ENCODE measurements around the gene DUSP3. TPM values are rescaled to one million over a fixed set of nuclear protein-coding genes. Genes with fewer than 3 reads are reported as not detected.

DUSP3 gene
- total and polyA plus RNA-seq, 9 donors = 13.4 to 60.4 (median 33.0) TPM

GRCh38 chr17:43809121-43809520 lies 30.3 kb upstream of the DUSP3 start:
- intact Hi-C loops (cut with DNase I) = no loop called here
- no peaks in the 10 kb centered on the region for H3K4me1 ChIP-seq (ENCODE audit: insufficient read depth)
- TF ChIP-seq POLR2A (IDR thresholded peaks at IDR 0.05) (no peak), EP300 (IDR thresholded peaks at IDR 0.05) (no peak), CTCF (IDR thresholded peaks at IDR 0.05) (no peak)
- no peak overlapping the region for H3K27ac ChIP-seq
- no peaks in the 10 kb centered on the region for H3K27me3 ChIP-seq
- 92 to 94% (median 94%) methylated on average over 5 of the region's 5 CpGs for WGBS, 3 donors
- no peak for DNase-seq
- no peaks in the 10 kb centered on the region for H3K9me3 ChIP-seq
- H3K36me3 ChIP-seq = no peaks in the 10 kb centered on the region
- no peak overlapping the region for H3K4me3 ChIP-seq

GRCh38 chr17:43808076-43808475 lies 29.3 kb upstream of the DUSP3 start:
- no peaks in the 10 kb centered on the region for H3K36me3 ChIP-seq
- intact Hi-C loops (cut with DNase I) = no loop called here

DNA sequence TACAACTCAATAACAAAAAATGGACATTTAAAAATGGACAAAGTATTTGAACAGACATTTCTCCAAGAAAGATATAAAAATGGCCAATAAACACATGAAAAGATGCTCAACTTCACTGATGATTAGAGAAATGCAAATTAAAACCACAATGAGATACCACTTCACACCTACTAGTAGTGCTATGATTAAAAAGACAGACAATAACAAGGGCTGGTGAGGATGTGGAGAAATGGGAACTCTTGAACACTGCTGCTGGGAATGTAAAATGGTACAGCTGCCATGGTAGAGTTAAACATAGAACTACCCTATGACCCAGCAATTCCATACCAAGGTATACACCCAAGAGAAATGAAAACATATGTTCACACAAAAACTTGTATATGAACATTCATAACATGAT lies 26.3 kb upstream of the DUSP3 start:
- H3K36me3 ChIP-seq = no peaks in the 10 kb centered on the region
- no peaks in the 10 kb centered on the region for H3K27me3 ChIP-seq
- no peak overlapping the region for H3K27ac ChIP-seq
- TF ChIP-seq POLR2A (IDR thresholded peaks at IDR 0.05) = no peak
- no peaks in the 10 kb centered on the region for H3K4me1 ChIP-seq (ENCODE audit: insufficient read depth)
- intact Hi-C loops (cut with DNase I) = no loop called here
- no peak overlapping the region for H3K4me3 ChIP-seq
- DNase-seq = no peak
- H3K9me3 ChIP-seq = no peaks in the 10 kb centered on the region

More at GRCh38 chr17:43808076-43808475, 29.3 kb upstream of the DUSP3 start:
- WGBS, 3 donors = 95 to 97% (median 97%) methylated on average over 4 of the region's 4 CpGs
- Histone ChIP-seq H3K27ac (no peak overlapping the region), H3K4me3 (no peak overlapping the region), H3K27me3 (no peaks in the 10 kb centered on the region), H3K9me3 (no peaks in the 10 kb centered on the region), H3K4me1 (ENCODE audit: insufficient read depth) (no peaks in the 10 kb centered on the region)
- no peak for TF ChIP-seq POLR2A (IDR thresholded peaks at IDR 0.05)
- TF ChIP-seq EP300 (IDR thresholded peaks at IDR 0.05) = no peak
- TF ChIP-seq CTCF (IDR thresholded peaks at IDR 0.05) = no peak
- no peak for DNase-seq

- TF ChIP-seq CTCF (IDR thresholded peaks at IDR 0.05) (no peak), POLR2A (IDR thresholded peaks at IDR 0.05) (no peak), EP300 (IDR thresholded peaks at IDR 0.05) (no peak)
- H3K27me3 ChIP-seq = no peaks in the 10 kb centered on the region
- 21 to 30% (median 25%) methylated on average over 4 of the region's 4 CpGs for WGBS, 3 donors
- no peaks in the 10 kb centered on the region for H3K9me3 ChIP-seq
- no peak for DNase-seq
- no peak overlapping the region for H3K4me3 ChIP-seq
- H3K4me1 ChIP-seq (ENCODE audit: insufficient read depth) = no peaks in the 10 kb centered on the region
- intact Hi-C loops (cut with DNase I) = no loop called here
- H3K36me3 ChIP-seq = no peaks in the 10 kb centered on the region
- H3K27ac ChIP-seq = no peak overlapping the region
Measured at GRCh38 chr17:43803758-43804157, 25.0 kb upstream of the DUSP3 start.

DNA sequence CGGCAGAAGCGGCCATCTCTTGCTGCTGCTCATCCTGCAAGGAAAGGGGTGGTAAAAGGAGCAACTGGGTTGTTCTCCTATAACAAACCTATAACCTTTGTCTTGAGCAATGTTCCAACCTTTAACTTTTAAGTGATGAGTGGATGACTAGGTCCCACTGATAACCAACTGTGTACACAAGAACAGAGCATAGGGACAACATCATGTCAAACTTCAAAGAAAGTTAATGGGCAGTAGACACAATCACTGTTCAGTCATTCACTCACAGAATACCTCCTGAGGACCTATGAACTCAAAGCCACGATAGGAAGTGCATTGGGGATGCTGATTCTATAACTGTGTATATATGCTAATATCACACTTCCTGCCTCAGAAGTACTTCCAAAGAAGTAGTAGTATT lies 23.1 kb upstream of the DUSP3 start:
- Histone ChIP-seq H3K36me3 (no peaks in the 10 kb centered on the region), H3K27me3 (no peaks in the 10 kb centered on the region), H3K4me1 (ENCODE audit: insufficient read depth) (no peaks in the 10 kb centered on the region), H3K27ac (no peak overlapping the region), H3K9me3 (no peaks in the 10 kb centered on the region), H3K4me3 (no peak overlapping the region)
- WGBS, 3 donors = 86 to 87% (median 87%) methylated on average over 3 of the region's 3 CpGs
- no peak for DNase-seq
- intact Hi-C loops (cut with DNase I) = no loop called here
- TF ChIP-seq POLR2A (IDR thresholded peaks at IDR 0.05) (no peak), EP300 (IDR thresholded peaks at IDR 0.05) (no peak), CTCF (IDR thresholded peaks at IDR 0.05) (no peak)

Measured in ovary (tissue), 9 donors.